ENCODE measurements around the gene FAM89B. TPM values are rescaled to one million over a fixed set of nuclear protein-coding genes. Genes with fewer than 3 reads are reported as not detected.

FAM89B gene
- total RNA-seq, 2 experiments from 2014 or later: 12.7 to 16.0 TPM

GRCh38 chr11:65618763-65619162 is 46.4 kb downstream of the FAM89B start:
- Mint-ChIP-seq H3K27ac (no peak overlapping the region), H3K27me3 (no peaks in the 10 kb centered on the region), H3K36me3 (ENCODE audit: low read depth) (peaks cover 35% of the 10 kb centered on the region), H3K9me3 (no peaks in the 10 kb centered on the region), H3K4me3 (no peak overlapping the region), H3K4me1 (ENCODE audit: low read depth) (peaks cover 21% of the 10 kb centered on the region)
- intact Hi-C loops (cut with micrococcal nuclease): no loop called here
- DNase-seq (no peak), ATAC-seq (no peak)
- TF ChIP-seq, protein P1, sequence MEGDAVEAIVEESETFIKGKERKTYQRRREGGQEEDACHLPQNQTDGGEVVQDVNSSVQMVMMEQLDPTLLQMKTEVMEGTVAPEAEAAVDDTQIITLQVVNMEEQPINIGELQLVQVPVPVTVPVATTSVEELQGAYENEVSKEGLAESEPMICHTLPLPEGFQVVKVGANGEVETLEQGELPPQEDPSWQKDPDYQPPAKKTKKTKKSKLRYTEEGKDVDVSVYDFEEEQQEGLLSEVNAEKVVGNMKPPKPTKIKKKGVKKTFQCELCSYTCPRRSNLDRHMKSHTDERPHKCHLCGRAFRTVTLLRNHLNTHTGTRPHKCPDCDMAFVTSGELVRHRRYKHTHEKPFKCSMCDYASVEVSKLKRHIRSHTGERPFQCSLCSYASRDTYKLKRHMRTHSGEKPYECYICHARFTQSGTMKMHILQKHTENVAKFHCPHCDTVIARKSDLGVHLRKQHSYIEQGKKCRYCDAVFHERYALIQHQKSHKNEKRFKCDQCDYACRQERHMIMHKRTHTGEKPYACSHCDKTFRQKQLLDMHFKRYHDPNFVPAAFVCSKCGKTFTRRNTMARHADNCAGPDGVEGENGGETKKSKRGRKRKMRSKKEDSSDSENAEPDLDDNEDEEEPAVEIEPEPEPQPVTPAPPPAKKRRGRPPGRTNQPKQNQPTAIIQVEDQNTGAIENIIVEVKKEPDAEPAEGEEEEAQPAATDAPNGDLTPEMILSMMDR (IDR thresholded peaks at IDR 0.05): no peak
- CTCF ChIA-PET: interaction anchor here (1.4 kb wide), 1 partner anchor 14 kb away, joined by 5 read pairs; no protein-coding TSS in a partner anchor
- POLR2A ChIA-PET: interaction anchor here (0.7 to 5.3 kb wide), 4 partner anchors 12 to 35 kb away, joined by 3 to 39 read pairs (median 4); partner anchors contain the start of gene SIPA1

DNA sequence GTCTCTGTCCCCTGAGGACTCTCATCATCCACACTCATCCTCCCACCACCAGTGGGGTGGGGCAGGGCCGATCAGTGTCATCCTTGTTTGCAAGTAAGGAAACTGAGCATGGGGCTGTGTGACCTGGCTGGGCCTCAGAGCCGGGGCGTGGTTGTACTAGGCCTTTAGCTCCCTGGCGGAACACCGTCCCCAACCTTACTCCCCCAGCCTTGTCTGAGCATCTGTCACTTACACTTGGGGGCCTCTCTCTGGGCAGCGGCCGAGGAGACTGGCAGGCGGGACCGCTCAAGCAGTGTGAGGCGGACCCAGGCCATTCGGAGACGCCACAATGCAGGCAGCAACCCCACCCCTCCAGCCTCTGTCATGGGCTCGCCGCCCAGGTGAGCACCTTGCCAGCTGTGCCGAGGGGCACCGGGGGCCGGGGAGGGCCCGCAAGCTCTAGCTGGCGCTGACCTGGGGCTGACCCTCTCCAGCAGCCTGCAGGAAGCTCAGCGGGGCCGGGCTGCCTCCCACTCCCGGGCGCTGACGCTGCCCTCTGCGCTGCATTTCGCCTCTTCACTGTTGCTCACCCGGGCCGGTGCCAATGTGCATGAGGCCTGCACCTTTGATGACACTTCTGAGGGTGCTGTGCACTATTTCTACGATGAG is 47.1 kb downstream of the FAM89B start:
- Mint-ChIP-seq H3K27me3 (no peaks in the 10 kb centered on the region), H3K4me3 (no peak overlapping the region), H3K36me3 (ENCODE audit: low read depth) (peaks cover 38% of the 10 kb centered on the region), H3K4me1 (ENCODE audit: low read depth) (peaks cover 21% of the 10 kb centered on the region), H3K27ac (no peak overlapping the region), H3K9me3 (no peaks in the 10 kb centered on the region)
- ATAC-seq (no peak), DNase-seq (no peak)
- intact Hi-C loops (cut with micrococcal nuclease): no loop called here
- TF ChIP-seq, protein P1 (IDR thresholded peaks at IDR 0.05): no peak
- CTCF ChIA-PET: interaction anchor here (0.6 kb wide), 1 partner anchor 276 kb away, joined by 3 read pairs; no protein-coding TSS in a partner anchor
- POLR2A ChIA-PET: interaction anchor here (0.6 to 5.3 kb wide), 5 partner anchors 12 to 139 kb away, joined by 3 to 39 read pairs (median 3); partner anchors contain the start of gene SIPA1

GRCh38 chr11:65620666-65621065 is 48.3 kb downstream of the FAM89B start:
- DNase-seq (no peak), ATAC-seq (no peak)
- H3K9me3 Mint-ChIP-seq: no peaks in the 10 kb centered on the region
- H3K36me3 Mint-ChIP-seq (ENCODE audit: low read depth): peaks cover 38% of the 10 kb centered on the region
- H3K4me1 Mint-ChIP-seq (ENCODE audit: low read depth): peaks cover 21% of the 10 kb centered on the region
- intact Hi-C loops (cut with micrococcal nuclease): no loop called here
- H3K27ac Mint-ChIP-seq: no peak overlapping the region
- TF ChIP-seq, protein P1 (IDR thresholded peaks at IDR 0.05): no peak
- POLR2A ChIA-PET: no interaction called here
- CTCF ChIA-PET: no interaction called here
- H3K4me3 Mint-ChIP-seq: no peak overlapping the region
- H3K27me3 Mint-ChIP-seq: no peaks in the 10 kb centered on the region

GRCh38 chr11:65621460-65621859 is 49.1 kb downstream of the FAM89B start:
- Mint-ChIP-seq H3K4me1 (ENCODE audit: low read depth) (peaks cover 21% of the 10 kb centered on the region), H3K36me3 (ENCODE audit: low read depth) (peaks cover 42% of the 10 kb centered on the region), H3K4me3 (no peak overlapping the region), H3K9me3 (no peaks in the 10 kb centered on the region), H3K27me3 (no peaks in the 10 kb centered on the region), H3K27ac (no peak overlapping the region)
- CTCF ChIA-PET: no interaction called here
- POLR2A ChIA-PET: interaction anchor here (1.5 kb wide), 1 partner anchor 18 kb away, joined by 3 read pairs; no protein-coding TSS in a partner anchor
- TF ChIP-seq, protein P1 (IDR thresholded peaks at IDR 0.05): no peak
- ATAC-seq (no peak), DNase-seq (no peak)
- intact Hi-C loops (cut with micrococcal nuclease): no loop called here

- ATAC-seq (no peak), DNase-seq (no peak)
- TF ChIP-seq, protein P1 (IDR thresholded peaks at IDR 0.05): no peak
- Mint-ChIP-seq H3K9me3 (no peaks in the 10 kb centered on the region), H3K4me3 (no peak overlapping the region), H3K36me3 (ENCODE audit: low read depth) (peaks cover 43% of the 10 kb centered on the region), H3K27me3 (no peaks in the 10 kb centered on the region), H3K4me1 (ENCODE audit: low read depth) (peaks cover 18% of the 10 kb centered on the region), H3K27ac (no peak overlapping the region)
- CTCF ChIA-PET: no interaction called here
- intact Hi-C loops (cut with micrococcal nuclease): no loop called here
- POLR2A ChIA-PET: interaction anchor here (1.0 to 1.5 kb wide), 2 partner anchors 13 to 17 kb away, joined by 3 read pairs; no protein-coding TSS in a partner anchor
These were observed 49.7 kb downstream of the FAM89B start for GRCh38 chr11:65622011-65622410.
